Left renal pelvis (tissue), 4 donors: ENCODE measurements around the gene KRT6C. TPM values are rescaled to one million over a fixed set of nuclear protein-coding genes. Genes with fewer than 3 reads are reported as not detected.

ENCODE experiments used
- DNase-seq, 4 donors: peaks; one replicate each; pipeline ENCODE4 v3.0.0-alpha.2; 2013; ENCODE audit warnings: low read depth in 4 of 4, low spot score in 3 of 4
- polyA plus RNA-seq, 4 donors: library from polyadenylated mRNA; unstranded; fragments of 120-200 nt; gene quantifications; one replicate each; pipeline ENCODE4 v1.2.1, GENCODE V29; 2013; ENCODE audit not compliant: insufficient read length in 4 of 4

KRT6C gene
- polyA plus RNA-seq, 4 donors, result not detected

- DNase-seq, result no peak
These were observed 36.7 kb downstream of the KRT6C start for GRCh38 chr12:52436828-52437474.

- no peak for DNase-seq
These were observed 37.4 kb downstream of the KRT6C start for GRCh38 chr12:52436000-52436827.

GRCh38 chr12:52435659-52435999 lies 38.0 kb downstream of the KRT6C start:
- DNase-seq, result no peak

- no peak for DNase-seq
These were observed 38.7 kb downstream of the KRT6C start for GRCh38 chr12:52434760-52435530.

- no peak for DNase-seq
These were observed 39.4 kb downstream of the KRT6C start, which contains the start of gene KRT75 for GRCh38 chr12:52434081-52434733. Gene KRT75 (minus strand): TSS chr12:52434371. CDS start chr12:52434304, 67 bp downstream.

- no peak for DNase-seq
These were observed 40.0 kb downstream of the KRT6C start for GRCh38 chr12:52433501-52434080.

- no peak for DNase-seq
These were observed 40.9 kb downstream of the KRT6C start for GRCh38 chr12:52432559-52433207.

- no peak for DNase-seq
These were observed 45.5 kb downstream of the KRT6C start for GRCh38 chr12:52428121-52428520.

GRCh38 chr12:52427083-52427482 lies 46.5 kb downstream of the KRT6C start:
- no peak for DNase-seq

GRCh38 chr12:52426034-52426433 lies 47.6 kb downstream of the KRT6C start:
- DNase-seq, result no peak

- DNase-seq, result no peak
These were observed 48.1 kb downstream of the KRT6C start for GRCh38 chr12:52425466-52425865.

- no peak for DNase-seq
These were observed 49.7 kb downstream of the KRT6C start for GRCh38 chr12:52423661-52424500.

- no peak for DNase-seq
These were observed 50.6 kb downstream of the KRT6C start for GRCh38 chr12:52423035-52423434.

- DNase-seq, result no peak
These were observed 53.9 kb downstream of the KRT6C start for GRCh38 chr12:52419656-52420055.

- no peak for DNase-seq
These were observed 55.0 kb downstream of the KRT6C start for GRCh38 chr12:52418576-52419110.
